ENCODE results near the gene PHF12.

Gene PHF12

GRCh38 chr17:28892024-28892423 lies 59.3 kb downstream of the PHF12 start:
- H3K4me3 ChIP-seq (ENCODE audit: low read length) = no peak overlapping the region
- no peak for TF ChIP-seq CTCF (IDR thresholded peaks at IDR 0.05; ENCODE audit: insufficient read depth, low read depth, low read length, missing control alignments)
- no peak for DNase-seq (ENCODE audit: low read depth)

DNA sequence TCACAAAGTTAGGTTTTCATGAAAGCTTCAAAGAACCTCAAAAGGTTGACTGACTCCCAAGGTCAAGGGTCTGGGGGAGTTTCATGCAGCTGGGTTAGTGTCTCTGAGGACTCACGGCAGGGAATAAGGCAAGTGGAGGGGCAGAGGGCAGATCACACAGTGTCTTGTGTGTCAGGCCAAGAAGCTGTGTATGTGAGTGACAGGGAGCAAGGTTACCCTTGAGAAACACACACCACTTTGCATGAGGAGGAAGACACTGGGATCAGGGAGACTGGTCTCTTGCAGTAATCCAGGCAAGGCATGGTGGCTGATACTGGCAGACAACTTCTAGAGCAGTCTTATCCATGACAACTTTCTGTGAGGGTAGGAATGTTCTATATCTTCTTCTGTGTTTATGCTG lies 60.1 kb downstream of the PHF12 start:
- no peak for TF ChIP-seq CTCF (IDR thresholded peaks at IDR 0.05; ENCODE audit: insufficient read depth, low read depth, low read length, missing control alignments)
- DNase-seq (ENCODE audit: low read depth) = no peak
- no peak overlapping the region for H3K4me3 ChIP-seq (ENCODE audit: low read length)

DNA sequence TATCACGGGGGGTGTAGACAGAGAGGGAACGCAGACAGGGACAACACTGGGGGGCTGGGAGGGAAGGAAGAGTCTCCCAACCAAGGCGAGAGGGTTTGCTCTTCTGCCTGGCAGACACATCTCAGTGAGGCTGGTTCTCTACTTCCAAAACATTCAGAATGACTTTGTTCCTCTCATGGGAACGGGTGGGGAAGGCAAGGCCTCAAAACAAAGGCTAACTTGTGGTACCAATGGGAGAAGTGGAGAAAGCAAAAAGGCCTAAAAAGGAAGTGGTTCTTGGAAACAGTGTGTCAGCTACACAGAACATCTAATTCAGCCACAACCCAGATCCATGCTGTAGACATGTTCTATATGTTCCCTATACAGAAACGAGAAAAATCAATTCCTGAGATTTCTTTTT lies 61.3 kb downstream of the PHF12 start:
- no peak for DNase-seq (ENCODE audit: low read depth)
- no peak for TF ChIP-seq CTCF (IDR thresholded peaks at IDR 0.05; ENCODE audit: insufficient read depth, low read depth, low read length, missing control alignments)
- no peak overlapping the region for H3K4me3 ChIP-seq (ENCODE audit: low read length)

DNA sequence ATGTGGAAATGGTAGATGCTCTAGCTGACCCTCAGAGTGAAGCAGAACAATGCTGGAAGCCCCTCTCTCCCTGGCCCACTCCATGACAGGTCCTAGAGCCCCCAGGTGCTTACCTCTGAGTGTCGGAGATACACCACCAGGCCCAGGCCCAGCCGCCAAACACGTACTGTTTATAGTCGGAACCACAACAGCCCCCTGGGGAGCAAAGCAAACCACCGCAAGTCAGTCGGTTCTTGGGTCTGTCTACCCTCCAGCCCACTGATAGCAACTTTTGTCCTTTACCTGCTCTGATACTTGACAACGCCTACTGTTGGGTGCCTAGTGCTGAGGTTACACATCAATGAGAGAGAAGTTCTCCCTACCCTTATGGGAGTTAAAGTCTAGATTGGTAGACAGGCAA lies 62.5 kb downstream of the PHF12 start:
- TF ChIP-seq CTCF (IDR thresholded peaks at IDR 0.05; ENCODE audit: insufficient read depth, low read depth, low read length, missing control alignments) = no peak
- no peak for DNase-seq (ENCODE audit: low read depth)
- no peak overlapping the region for H3K4me3 ChIP-seq (ENCODE audit: low read length)

- no peak for DNase-seq (ENCODE audit: low read depth)
- no peak for TF ChIP-seq CTCF (IDR thresholded peaks at IDR 0.05; ENCODE audit: insufficient read depth, low read depth, low read length, missing control alignments)
- no peak overlapping the region for H3K4me3 ChIP-seq (ENCODE audit: low read length)
These were observed 63.3 kb downstream of the PHF12 start for GRCh38 chr17:28887871-28888471.

- H3K4me3 ChIP-seq (ENCODE audit: low read length) = no peak overlapping the region
- DNase-seq (ENCODE audit: low read depth) = no peak
- no peak for TF ChIP-seq CTCF (IDR thresholded peaks at IDR 0.05; ENCODE audit: insufficient read depth, low read depth, low read length, missing control alignments)
These were observed 65.4 kb downstream of the PHF12 start for GRCh38 chr17:28885951-28886350.

GRCh38 chr17:28885363-28885762 lies 66.0 kb downstream of the PHF12 start:
- no peak overlapping the region for H3K4me3 ChIP-seq (ENCODE audit: low read length)
- DNase-seq (ENCODE audit: low read depth) = no peak
- no peak for TF ChIP-seq CTCF (IDR thresholded peaks at IDR 0.05; ENCODE audit: insufficient read depth, low read depth, low read length, missing control alignments)
